Stimulated activated CD8-positive, alpha-beta memory T cell treated with anti-CD3 and anti-CD28 coated beads, Interleukin-15, amount 100 ng/mL, for 24 hours (primary cell): Measurements from ENCODE around the gene VMA21.

ENCODE experiments used
- DNase-seq: peaks from one replicate; pipeline ENCODE4 v3.0.0-alpha.2; 2020; ENCODE audit warnings: low read depth

VMA21 gene

GRCh38 chrX:151396825-151397740 lies at the start of gene VMA21:
Gene VMA21 (plus strand): TSS chrX:151397206. CDS start chrX:151397309, 103 bp downstream.
- peak; percentile 65 for DNase-seq

- DNase-seq, result no peak
Observed at GRCh38 chrX:151359341-151359740, 37.7 kb upstream of the VMA21 start.

- DNase-seq, result peak; percentile 11
Observed at GRCh38 chrX:151359931-151360871, 36.8 kb upstream of the VMA21 start.

- DNase-seq, result no peak
Observed at GRCh38 chrX:151363316-151363715, 33.7 kb upstream of the VMA21 start.

- no peak for DNase-seq
Observed at GRCh38 chrX:151365579-151365978, 31.4 kb upstream of the VMA21 start.

- no peak for DNase-seq
Observed at GRCh38 chrX:151370906-151371305, 26.1 kb upstream of the VMA21 start.

GRCh38 chrX:151384807-151385206 lies 12.2 kb upstream of the VMA21 start:
- DNase-seq, result no peak

GRCh38 chrX:151386838-151387459 lies 10.1 kb upstream of the VMA21 start:
- no peak for DNase-seq

GRCh38 chrX:151391722-151392121 lies 5.3 kb upstream of the VMA21 start:
- no peak for DNase-seq

GRCh38 chrX:151393514-151393913 lies 3.5 kb upstream of the VMA21 start:
- DNase-seq, result no peak

GRCh38 chrX:151396042-151396824 lies 773 bp upstream of the VMA21 start:
- DNase-seq, result no peak

GRCh38 chrX:151397741-151398070 lies 700 bp downstream of the VMA21 start:
- no peak for DNase-seq

GRCh38 chrX:151398346-151398745 lies 1.3 kb downstream of the VMA21 start:
- no peak for DNase-seq

GRCh38 chrX:151402719-151403390 lies 5.8 kb downstream of the VMA21 start:
- no peak for DNase-seq

GRCh38 chrX:151416579-151416978 lies 19.6 kb downstream of the VMA21 start:
- no peak for DNase-seq

GRCh38 chrX:151419782-151420181 lies 22.8 kb downstream of the VMA21 start:
- no peak for DNase-seq

- no peak for DNase-seq
Observed at GRCh38 chrX:151424505-151424904, 27.5 kb downstream of the VMA21 start.

- DNase-seq, result no peak
Observed at GRCh38 chrX:151448509-151448908, 51.5 kb downstream of the VMA21 start.

GRCh38 chrX:151458824-151459223 lies 61.8 kb downstream of the VMA21 start:
- DNase-seq, result no peak
